ENCODE data around the gene NAB2. TPM values are rescaled to one million over a fixed set of nuclear protein-coding genes. Genes with fewer than 3 reads are reported as not detected.

The NAB2 gene
- total and polyA plus RNA-seq, 9 of the 15 experiments (the other 6 are each of a cell fraction or from before 2014, with no cell fraction given): 0.45 to 40.9 (median 20.4) TPM

DNA sequence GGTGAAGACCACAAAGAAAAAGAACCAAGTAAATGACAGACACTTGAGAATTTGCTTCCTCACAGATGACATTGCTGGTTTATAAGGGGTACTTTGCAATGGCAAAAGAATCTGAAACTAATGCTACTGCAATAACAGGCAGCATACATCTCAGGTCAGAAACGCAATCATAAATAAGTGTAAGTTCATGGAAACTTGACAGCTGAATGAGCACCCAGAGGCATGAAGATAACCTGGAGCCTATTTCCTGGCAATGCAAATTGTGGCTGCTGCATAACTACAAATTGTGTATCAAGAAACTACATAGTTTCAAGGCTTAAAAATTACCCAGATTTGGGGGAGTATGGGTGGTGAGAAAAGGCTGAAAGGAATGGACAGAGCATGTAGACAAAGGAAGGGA is 30.5 kb upstream of the NAB2 start (continued):
- TF ChIP-seq ZNF583 (CRISPR knock-in tag; IDR thresholded peaks at IDR 0.05) (no peak), ZNF124 (CRISPR knock-in tag; IDR thresholded peaks at IDR 0.05) (no peak)

DNA sequence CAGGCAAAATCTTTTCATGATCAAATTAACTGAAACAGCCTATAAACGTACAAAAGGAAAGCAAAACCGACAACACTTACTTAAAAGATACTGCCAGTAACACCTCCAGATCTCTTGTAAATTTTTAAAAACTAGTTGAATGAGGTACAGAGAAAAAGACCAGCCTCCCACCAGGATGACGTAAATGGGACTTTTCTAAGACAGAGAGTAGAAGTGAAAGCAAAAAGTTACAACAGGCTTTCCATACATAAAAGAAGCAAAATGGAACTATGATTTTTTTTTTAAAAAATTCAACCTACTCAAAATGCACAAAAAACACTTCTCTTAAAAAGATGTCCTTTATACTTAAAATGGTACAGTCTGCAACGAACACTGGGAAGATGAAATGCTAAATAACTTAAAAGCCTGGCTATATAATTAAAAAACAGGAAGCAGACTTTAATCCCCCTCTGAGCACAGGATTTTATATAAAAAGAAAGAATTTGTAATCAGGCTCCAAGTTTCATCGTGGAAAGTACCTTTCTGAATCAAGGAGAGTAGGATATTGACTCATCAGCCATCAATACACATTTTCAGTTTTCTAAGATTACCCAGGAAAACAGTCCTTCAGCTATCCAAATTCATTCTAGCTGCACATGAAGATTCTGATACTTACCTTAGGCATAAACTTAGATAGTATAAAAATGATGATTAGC is 24.8 kb upstream of the NAB2 start:
- Histone ChIP-seq H4K20me1 (replicated peaks; ENCODE audit: control insufficient read depth, insufficient read depth, low read length) (no peaks in the 10 kb centered on the region), H3K9ac (ENCODE audit: insufficient read depth in 1 of 2, low read depth in 2 of 2, low read length in 2 of 2) (no peak overlapping the region), H3K4me3 (no peak overlapping the region), H3K79me2 (ENCODE audit: control insufficient read depth, insufficient read depth, low read length) (no peaks in the 10 kb centered on the region; the same call in 2 of the 3 replicates), H3K36me3 (ENCODE audit: control insufficient read depth, insufficient read depth, low read length) (peaks cover 87% of the 10 kb centered on the region), H3K27me3 (ENCODE audit: control insufficient read depth in 2 of 2, insufficient read depth in 2 of 2, low read length in 2 of 2) (no peaks in the 10 kb centered on the region), H2AFZ (ENCODE audit: low read depth, low read length) (no peak overlapping the region), H3K4me2 (ENCODE audit: insufficient read depth, low read length) (no peak overlapping the region), H3K9me1 (ENCODE audit: control insufficient read depth, insufficient read depth, low read length) (no peaks in the 10 kb centered on the region), H3K27ac (ENCODE audit: extremely low read depth, low read depth, low read length) (no peak overlapping the region), H3K9me3 (replicated peaks; ENCODE audit: control insufficient read depth, insufficient read depth, low read depth, low read length) (no peaks in the 10 kb centered on the region), H3K4me1 (replicated peaks in 1 of 2; ENCODE audit: control insufficient read depth in 2 of 2, insufficient read depth in 2 of 2, low read length in 2 of 2) (no peaks in the 10 kb centered on the region; a peak in 1 of 5 replicates)
- POLR2A ChIA-PET: interaction anchor here (1.0 kb wide), 1 partner anchor 14 kb away, joined by 3 read pairs; the partner anchor contains the start of gene NEMP1
- peak; percentile 49 for FAIRE-seq
- no peak for ATAC-seq
- intact Hi-C loops (cut with micrococcal nuclease): no loop called here
- 84% methylated on average over 5 of the region's 5 CpGs for WGBS (ENCODE audit: insufficient coverage, low coverage, missing lambda C conversion rate)
- no TSS peak for BruUV-seq (replicated peaks)
- in situ Hi-C loops (cut with MboI): loop anchor here (10.0 kb wide), 1 partner anchor 309 kb away; the partner anchor contains the start of gene PRIM1
- CTCF ChIA-PET (ENCODE audit: low intra/inter-chr PET ratio): interaction anchor here (1.2 to 5.6 kb wide), 2 partner anchors 57 to 111 kb away, joined by 3 to 63 read pairs; partner anchors contain the start of gene ZBTB39
- DNase-seq (ENCODE audit: extremely low read depth in 1 of 4, low spot score in 3 of 4): no peak
- TF ChIP-seq FOXA1 (IDR thresholded peaks at IDR 0.05; ENCODE audit: borderline replicate concordance) (no peak), NCOR1 (IDR thresholded peaks at IDR 0.05) (no peak), ZNF41 (CRISPR knock-in tag; conservative IDR thresholded peaks at IDR 0.05) (no peak), MECOM (CRISPR knock-in tag; IDR thresholded peaks at IDR 0.05) (no peak), CC2D1A (IDR thresholded peaks at IDR 0.05) (no peak), POLR2A (conservative IDR thresholded peaks at IDR 0.05) (no peak), RBM22 (IDR thresholded peaks at IDR 0.05; ENCODE audit: low read depth, low read length, poor library complexity, severe bottlenecking) (no peak)
- TF ChIP-seq, protein P1, sequence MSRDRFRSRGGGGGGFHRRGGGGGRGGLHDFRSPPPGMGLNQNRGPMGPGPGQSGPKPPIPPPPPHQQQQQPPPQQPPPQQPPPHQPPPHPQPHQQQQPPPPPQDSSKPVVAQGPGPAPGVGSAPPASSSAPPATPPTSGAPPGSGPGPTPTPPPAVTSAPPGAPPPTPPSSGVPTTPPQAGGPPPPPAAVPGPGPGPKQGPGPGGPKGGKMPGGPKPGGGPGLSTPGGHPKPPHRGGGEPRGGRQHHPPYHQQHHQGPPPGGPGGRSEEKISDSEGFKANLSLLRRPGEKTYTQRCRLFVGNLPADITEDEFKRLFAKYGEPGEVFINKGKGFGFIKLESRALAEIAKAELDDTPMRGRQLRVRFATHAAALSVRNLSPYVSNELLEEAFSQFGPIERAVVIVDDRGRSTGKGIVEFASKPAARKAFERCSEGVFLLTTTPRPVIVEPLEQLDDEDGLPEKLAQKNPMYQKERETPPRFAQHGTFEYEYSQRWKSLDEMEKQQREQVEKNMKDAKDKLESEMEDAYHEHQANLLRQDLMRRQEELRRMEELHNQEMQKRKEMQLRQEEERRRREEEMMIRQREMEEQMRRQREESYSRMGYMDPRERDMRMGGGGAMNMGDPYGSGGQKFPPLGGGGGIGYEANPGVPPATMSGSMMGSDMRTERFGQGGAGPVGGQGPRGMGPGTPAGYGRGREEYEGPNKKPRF (IDR thresholded peaks at IDR 0.05; ENCODE audit: low read depth, low read length): no peak
- TF ChIP-seq, protein P2, sequence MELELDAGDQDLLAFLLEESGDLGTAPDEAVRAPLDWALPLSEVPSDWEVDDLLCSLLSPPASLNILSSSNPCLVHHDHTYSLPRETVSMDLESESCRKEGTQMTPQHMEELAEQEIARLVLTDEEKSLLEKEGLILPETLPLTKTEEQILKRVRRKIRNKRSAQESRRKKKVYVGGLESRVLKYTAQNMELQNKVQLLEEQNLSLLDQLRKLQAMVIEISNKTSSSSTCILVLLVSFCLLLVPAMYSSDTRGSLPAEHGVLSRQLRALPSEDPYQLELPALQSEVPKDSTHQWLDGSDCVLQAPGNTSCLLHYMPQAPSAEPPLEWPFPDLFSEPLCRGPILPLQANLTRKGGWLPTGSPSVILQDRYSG (tag; conservative IDR thresholded peaks at IDR 0.05; ENCODE audit: low read depth): no peak
- TF ChIP-seq, protein P3, sequence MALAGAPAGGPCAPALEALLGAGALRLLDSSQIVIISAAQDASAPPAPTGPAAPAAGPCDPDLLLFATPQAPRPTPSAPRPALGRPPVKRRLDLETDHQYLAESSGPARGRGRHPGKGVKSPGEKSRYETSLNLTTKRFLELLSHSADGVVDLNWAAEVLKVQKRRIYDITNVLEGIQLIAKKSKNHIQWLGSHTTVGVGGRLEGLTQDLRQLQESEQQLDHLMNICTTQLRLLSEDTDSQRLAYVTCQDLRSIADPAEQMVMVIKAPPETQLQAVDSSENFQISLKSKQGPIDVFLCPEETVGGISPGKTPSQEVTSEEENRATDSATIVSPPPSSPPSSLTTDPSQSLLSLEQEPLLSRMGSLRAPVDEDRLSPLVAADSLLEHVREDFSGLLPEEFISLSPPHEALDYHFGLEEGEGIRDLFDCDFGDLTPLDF (CRISPR knock-in tag; IDR thresholded peaks at IDR 0.05): no peak

All from K562 (cell line).